SK-N-MC (cell line): ENCODE measurements around the gene ADGRG3.

ENCODE experiments used
- EZH2 ChIP-seq: fragments of 200-600 bp; sonication (generic); IDR thresholded peaks from one replicate; pipeline ENCODE4 v1.6.1; 2017; ENCODE audit warnings: antibody characterized with exemption
- POLR2AphosphoS5 ChIP-seq: IDR thresholded peaks from 2 replicates; pipeline ENCODE4 v1.6.1; 2012; ENCODE audit warnings: mild to moderate bottlenecking, low read depth, low read length, borderline replicate concordance

- TF ChIP-seq EZH2: no peak
- TF ChIP-seq POLR2AphosphoS5: no peak
These were observed 412 bp upstream of the ADGRG3 start for GRCh38 chr16:57667526-57668262.
